ENCODE data around the gene MGA. TPM values are rescaled to one million over a fixed set of nuclear protein-coding genes. Genes with fewer than 3 reads are reported as not detected.

MGA gene
- total RNA-seq, 1 experiment from 2014 or later, result 19.4 TPM

- DNase-seq (ENCODE audit: low spot score), result no peak
Measured at GRCh38 chr15:41658689-41659088, 1.5 kb upstream of the MGA start.

GRCh38 chr15:41659190-41659589 is 1.0 kb upstream of the MGA start:
- DNase-seq (ENCODE audit: low spot score), result no peak

- no peak for DNase-seq (ENCODE audit: low spot score)
Measured at GRCh38 chr15:41659855-41660234, 360 bp upstream of the MGA start.

- no peak for DNase-seq (ENCODE audit: low spot score)
Measured at GRCh38 chr15:41661078-41661517, 893 bp downstream of the MGA start.

- DNase-seq (ENCODE audit: low spot score), result peak; percentile 79
Measured at GRCh38 chr15:41661518-41662225, 1.5 kb downstream of the MGA start.

- DNase-seq (ENCODE audit: low spot score), result no peak
Measured at GRCh38 chr15:41666353-41666920, 6.2 kb downstream of the MGA start.

- DNase-seq (ENCODE audit: low spot score), result no peak
Measured at GRCh38 chr15:41669701-41670100, 9.5 kb downstream of the MGA start.

- DNase-seq (ENCODE audit: low spot score), result peak; percentile 15
Measured at GRCh38 chr15:41671656-41672648, 11.7 kb downstream of the MGA start.

- DNase-seq (ENCODE audit: low spot score), result no peak
Measured at GRCh38 chr15:41675337-41675736, 15.1 kb downstream of the MGA start.

- no peak for DNase-seq (ENCODE audit: low spot score)
Measured at GRCh38 chr15:41678742-41679141, 18.5 kb downstream of the MGA start.

- no peak for DNase-seq (ENCODE audit: low spot score)
Measured at GRCh38 chr15:41683955-41684354, 23.8 kb downstream of the MGA start.

- no peak for DNase-seq (ENCODE audit: low spot score)
Measured at GRCh38 chr15:41688671-41689070, 28.5 kb downstream of the MGA start.

GRCh38 chr15:41689083-41689482 is 28.9 kb downstream of the MGA start:
- DNase-seq (ENCODE audit: low spot score), result no peak

GRCh38 chr15:41689834-41690233 is 29.6 kb downstream of the MGA start:
- DNase-seq (ENCODE audit: low spot score), result no peak

GRCh38 chr15:41690636-41691035 is 30.4 kb downstream of the MGA start:
- DNase-seq (ENCODE audit: low spot score), result no peak

- no peak for DNase-seq (ENCODE audit: low spot score)
Measured at GRCh38 chr15:41691471-41691870, 31.3 kb downstream of the MGA start.

- DNase-seq (ENCODE audit: low spot score), result no peak
Measured at GRCh38 chr15:41692049-41692448, 31.8 kb downstream of the MGA start.

GRCh38 chr15:41693757-41694156 is 33.6 kb downstream of the MGA start:
- DNase-seq (ENCODE audit: low spot score), result no peak

- DNase-seq (ENCODE audit: low spot score), result peak; percentile 13
Measured at GRCh38 chr15:41695750-41696436, 35.7 kb downstream of the MGA start.

GRCh38 chr15:41698779-41699178 is 38.6 kb downstream of the MGA start:
- no peak for DNase-seq (ENCODE audit: low spot score)

GRCh38 chr15:41703120-41703519 is 42.9 kb downstream of the MGA start:
- no peak for DNase-seq (ENCODE audit: low spot score)

GRCh38 chr15:41713047-41713446 is 52.8 kb downstream of the MGA start:
- no peak for DNase-seq (ENCODE audit: low spot score)

All from H4 (cell line).